Ureter (tissue), 1 donor: Measurements from ENCODE around the gene MRPS18B. TPM values are rescaled to one million over a fixed set of nuclear protein-coding genes. Genes with fewer than 3 reads are reported as not detected.
A peak's percentile ranks its signal among the peaks of the same experiment; 100 is the strongest.

Experiments
- DNase-seq: peaks from one replicate; pipeline ENCODE4 v3.0.0-alpha.2; 2020; ENCODE audit warnings: low spot score
- total RNA-seq: library from RNA; stranded (reverse); gene quantifications from one replicate; pipeline ENCODE4 v1.2.4, GENCODE V29; 2023
- donor health status: DM: yes; HTN: yes; CAD: no.

Gene MRPS18B
- total RNA-seq, result 56.0 TPM

DNA sequence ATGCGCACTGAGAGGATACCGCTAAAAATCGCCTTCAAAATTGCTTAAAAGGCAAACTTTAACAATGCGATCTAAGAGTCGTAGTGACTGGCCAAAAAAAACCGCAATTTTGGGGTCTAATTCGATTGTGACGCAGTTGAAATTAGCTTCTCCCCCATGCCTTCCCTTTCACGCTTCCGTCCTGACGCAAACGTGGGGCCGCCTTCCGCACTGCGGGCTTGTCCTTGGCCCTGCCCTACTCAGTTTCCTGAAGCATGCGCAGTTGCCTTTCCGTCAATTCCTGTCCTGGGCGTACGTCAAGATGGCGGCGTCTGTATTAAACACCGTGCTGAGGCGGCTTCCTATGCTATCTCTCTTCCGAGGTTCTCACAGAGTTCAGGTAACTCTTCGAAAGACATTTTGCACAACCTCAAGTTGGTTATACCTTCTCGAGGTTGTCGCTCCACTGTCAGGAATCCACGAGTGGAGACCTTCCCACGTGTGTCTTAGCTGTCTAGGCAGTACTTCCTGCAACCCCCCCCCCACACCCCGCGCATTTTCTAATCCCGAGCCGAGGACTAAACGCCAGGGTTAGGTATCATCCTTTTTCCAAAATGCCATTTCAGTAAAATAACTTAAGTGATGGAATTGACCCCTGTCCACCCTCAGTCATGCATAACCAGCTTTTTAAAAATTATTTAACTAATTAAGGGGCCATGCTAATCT lies at the start of gene MRPS18B:
Gene MRPS18B, plus strand, starts transcription at position 276 of the 705 bp plus-strand sequence. Its CDS starts 26 bp downstream, at position 302.
- peak; percentile 99 for DNase-seq

- no peak for DNase-seq
Measured at GRCh38 chr6:30568245-30568644, 49.4 kb upstream of the MRPS18B start.

- DNase-seq, result no peak
Measured at GRCh38 chr6:30570263-30570662, 47.4 kb upstream of the MRPS18B start.

DNA sequence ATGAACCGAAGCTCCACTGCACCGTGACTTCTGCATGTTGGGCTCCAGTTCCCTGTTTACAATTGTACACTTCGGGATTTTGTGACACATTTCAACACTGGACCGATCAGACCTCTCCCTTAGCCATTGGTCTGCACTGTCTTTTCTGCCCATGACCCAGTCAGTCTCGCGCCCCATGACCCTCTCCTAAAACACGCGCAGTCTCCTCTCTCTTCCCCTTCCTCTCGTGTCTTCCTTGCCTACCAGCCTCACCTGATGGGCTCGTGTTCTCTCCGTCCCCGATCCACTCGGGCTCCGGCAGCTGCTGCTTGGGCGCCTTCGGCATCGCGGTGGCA lies 46.9 kb upstream of the MRPS18B start:
- no peak for DNase-seq

DNA sequence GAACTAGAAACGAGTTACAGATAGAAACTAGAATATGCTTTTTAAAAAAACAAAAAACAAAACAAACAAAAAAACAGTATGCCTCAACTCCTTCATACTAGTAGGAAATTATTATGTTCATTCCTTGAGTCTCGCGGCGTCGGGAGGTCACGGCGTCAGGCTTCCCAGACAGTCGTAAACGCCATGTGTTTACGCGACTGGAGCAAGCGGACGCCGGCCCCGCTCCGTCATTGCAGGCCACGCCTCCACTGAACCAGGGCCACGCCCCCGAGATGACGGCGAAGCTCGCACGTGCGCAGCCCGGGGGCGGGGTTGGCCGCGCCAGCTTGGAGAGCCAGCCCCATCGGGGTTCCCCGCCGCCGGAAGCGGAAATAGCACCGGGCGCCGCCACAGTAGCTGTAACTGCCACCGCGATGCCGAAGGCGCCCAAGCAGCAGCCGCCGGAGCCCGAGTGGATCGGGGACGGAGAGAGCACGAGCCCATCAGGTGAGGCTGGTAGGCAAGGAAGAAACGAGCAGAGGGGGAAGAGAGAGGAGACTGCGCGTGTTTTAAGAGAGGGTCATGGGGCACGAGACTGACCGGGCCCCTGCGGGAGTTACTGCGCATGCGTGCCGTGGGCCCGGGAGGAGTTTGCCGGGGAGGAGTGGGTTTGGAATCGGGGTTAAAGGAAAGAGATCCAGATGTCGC lies 46.4 kb upstream of the MRPS18B start, which contains the start of gene ABCF1:
Gene ABCF1, plus strand, starts transcription at position 368 of the 687 bp plus-strand sequence. Its CDS starts 46 bp downstream, at position 414.
- peak; percentile 98 for DNase-seq

- no peak for DNase-seq
Measured at GRCh38 chr6:30571762-30572082, 45.9 kb upstream of the MRPS18B start.

DNA sequence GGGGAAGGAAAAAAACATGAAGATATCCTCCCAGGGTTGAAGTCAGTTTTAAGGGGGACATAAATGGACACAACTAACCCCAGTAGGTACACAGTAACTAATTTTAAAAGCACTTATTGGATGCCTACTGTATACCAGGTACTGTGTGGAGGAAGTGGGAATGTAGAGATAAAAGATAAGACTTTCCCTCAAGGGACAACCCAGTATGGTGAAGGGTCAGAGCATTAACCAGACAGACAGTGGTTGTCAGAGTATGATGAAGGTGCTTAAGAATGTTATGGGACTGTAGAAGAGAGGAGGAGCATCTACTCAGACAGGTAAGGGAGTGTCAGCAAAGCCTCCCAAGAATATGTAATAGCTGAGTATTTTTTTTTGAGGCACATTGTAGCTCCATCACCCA lies 45.5 kb upstream of the MRPS18B start:
- no peak for DNase-seq

GRCh38 chr6:30573113-30573512 lies 44.5 kb upstream of the MRPS18B start:
- no peak for DNase-seq

DNA sequence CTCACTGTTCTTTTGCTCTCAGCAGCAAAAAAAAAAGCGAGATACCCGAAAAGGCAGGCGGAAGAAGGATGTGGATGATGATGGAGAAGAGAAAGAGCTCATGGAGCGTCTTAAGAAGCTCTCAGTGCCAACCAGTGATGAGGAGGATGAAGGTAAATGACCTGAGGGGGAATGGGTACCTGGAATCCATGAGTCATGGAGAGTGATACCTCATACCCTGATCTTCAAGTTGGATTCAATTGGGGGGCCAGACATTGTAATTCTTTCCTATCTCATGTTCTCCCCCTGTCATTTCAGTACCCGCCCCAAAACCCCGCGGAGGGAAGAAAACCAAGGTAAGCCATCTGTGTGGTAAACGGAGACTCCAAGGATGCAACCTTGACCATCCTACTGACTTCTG lies 39.6 kb upstream of the MRPS18B start:
- no peak for DNase-seq

GRCh38 chr6:30583921-30584320 lies 33.7 kb upstream of the MRPS18B start:
- DNase-seq, result no peak

GRCh38 chr6:30589754-30590358 lies 27.8 kb upstream of the MRPS18B start:
- DNase-seq, result no peak

- DNase-seq, result no peak
Measured at GRCh38 chr6:30590509-30590908, 27.1 kb upstream of the MRPS18B start.

GRCh38 chr6:30591008-30591407 lies 26.6 kb upstream of the MRPS18B start:
- peak; percentile 75 for DNase-seq

DNA sequence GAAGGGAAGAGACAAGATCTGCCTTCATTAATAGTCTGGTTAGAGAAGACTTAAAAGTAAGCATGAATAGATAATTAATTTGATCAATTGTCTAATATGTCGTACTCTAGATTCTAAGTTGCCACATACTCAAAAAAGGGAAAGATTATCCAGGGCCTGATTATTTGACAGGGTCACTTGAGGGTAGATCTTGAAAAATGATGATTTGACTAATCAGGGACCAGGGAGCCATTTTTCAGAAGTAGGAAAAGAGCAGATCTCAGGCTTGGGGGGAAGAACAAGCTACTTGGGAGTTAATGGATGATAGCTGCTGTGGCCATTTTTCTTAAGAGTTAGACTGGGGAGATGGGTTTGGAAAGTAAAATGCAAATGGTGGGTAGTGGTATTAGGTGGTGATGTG lies 25.4 kb upstream of the MRPS18B start:
- no peak for DNase-seq

DNA sequence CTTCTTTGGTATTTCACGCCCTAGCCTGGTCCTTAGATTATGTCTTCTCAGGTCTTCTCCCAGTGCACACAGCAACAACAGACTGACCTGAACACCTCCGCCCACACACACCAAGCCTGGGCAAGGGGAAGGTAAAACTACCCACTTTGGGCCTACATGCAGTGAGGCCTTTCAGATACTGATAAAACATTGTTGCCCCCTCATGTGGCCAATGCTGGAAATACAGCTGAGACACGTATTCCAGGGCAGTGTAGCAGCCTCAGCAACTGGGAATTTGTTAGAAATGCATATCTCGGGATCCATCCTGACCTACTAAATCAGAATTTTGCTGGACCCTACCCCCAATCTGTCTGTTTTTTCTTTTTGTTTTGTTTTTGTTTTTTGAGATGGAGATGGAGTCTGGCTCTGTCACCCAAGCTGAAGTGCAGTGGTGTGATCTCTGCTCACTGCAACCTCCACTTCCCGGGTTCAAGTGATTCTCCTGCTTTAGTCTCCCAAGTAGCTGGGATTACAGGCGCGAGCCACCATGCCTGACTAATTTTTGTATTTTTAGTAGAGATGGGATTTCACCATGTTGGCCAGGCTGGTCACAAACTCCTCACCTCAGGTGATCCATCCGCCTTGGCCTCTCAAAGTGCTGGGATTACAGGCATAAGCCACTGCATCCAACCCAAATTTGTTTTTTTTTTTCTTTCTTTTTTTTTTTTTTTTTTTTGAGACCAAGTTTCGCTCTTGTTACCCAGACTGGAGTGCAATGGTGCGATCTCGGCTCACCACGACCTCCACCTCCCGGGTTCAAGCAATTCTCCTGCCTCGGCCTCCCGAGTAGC lies 20.1 kb upstream of the MRPS18B start:
- peak; percentile 83 for DNase-seq

DNA sequence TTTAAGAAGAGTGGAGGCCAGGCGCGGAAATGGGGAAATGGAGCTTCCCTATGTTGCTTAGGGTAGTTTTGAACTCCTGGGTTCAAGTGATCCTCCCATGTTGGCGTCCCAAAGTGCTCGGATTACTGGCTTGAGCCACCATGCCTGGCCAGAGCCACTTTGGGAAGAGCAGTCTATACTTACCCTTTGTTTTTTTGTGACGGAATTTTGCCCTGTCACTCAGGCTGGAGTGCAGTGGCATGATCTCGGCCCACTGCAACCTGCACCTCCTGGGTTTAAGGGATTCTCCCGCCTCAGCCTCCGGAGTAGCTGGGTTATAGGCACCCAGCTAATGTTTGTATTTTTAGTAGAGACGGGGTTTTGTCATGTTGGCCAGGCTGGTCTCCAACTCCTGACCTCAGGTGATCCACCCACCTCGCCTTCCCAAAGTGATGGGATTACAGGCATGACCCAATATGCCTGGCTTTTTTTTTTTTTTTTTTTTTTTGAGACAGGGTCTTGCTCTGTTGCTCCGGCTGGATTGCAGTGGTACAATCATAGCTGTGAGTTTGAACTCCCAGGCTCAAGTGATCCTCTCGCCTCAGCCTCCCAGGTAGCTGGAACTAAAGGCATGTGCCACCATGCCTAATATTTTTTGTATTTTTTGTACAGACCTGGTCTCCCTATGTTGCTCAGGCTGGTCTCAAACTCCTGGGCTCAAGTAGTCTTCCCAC lies 18.6 kb upstream of the MRPS18B start:
- DNase-seq, result no peak

DNA sequence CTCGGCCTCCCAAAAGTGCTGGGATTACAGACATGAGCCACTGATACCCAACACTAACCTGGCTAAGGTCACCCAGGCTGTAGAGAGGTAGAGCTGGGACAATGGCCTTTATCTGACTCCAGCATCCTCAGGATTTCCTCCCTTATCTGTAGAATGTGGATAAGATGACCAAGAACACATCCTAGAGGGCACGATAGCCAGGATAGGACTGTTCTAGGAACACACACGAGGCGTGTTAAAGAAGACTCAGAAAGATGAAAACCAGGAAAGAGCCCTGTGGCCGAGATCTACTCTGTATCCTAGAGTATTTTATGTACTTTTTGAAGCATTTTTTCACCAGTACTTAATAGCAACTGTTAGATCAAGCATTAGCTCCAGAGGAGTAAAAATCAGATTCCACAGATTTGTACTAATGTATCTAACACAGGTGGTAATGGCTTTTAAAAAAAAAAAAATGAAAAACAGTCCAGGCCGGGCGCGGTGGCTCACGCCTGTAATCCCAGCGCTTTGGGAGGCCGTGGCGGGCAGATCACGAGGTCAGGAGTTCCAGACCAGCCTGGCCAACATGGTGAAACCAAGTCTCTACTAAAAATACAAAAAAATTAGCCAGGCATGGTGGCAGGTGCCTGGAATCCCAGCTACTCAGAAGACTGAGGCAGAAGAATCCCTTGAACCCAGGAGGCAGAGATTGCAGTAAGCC lies 17.9 kb upstream of the MRPS18B start:
- DNase-seq, result no peak

DNA sequence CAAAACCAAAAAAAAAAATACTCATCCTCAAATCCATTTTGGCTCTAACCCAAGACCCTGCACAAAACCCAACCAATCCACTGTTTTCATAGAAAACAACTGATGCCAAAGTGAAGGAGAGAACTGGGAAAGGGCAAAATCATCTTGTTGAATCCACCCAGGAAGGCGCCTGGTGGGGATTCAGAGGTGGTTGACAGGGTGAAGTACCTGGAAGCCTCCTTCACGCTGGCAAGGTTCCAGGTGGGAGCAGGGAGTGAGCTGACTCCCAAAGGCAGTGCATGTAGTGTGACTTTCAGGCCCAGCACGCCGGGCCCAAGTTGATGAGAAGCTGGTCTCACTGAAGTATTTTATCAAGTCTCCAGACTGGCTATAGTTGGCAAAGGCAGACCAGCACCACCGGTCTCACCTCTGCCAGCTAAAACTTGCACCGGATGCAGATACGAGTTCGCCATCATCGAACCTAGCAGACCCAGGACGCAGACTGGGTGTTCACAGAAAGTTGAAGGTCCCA lies 17.1 kb upstream of the MRPS18B start:
- no peak for DNase-seq

DNA sequence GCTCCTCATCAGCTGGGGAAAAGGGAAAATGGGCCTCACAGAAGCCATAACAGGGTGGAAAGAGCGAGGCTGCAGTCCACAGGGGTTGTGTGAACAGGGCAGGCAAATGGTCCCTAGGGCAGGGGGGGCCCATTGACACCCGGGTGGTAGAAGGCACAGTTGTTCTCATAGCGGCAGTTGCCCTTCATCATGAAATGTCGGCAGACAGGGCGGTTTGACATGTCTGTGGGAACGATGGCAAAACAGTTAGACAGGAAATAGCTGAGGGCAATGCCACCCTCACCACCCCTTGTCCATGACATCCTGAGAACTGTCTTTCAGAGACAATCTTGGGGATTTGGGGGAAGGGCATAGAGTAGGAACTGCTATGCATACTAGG lies 16.2 kb upstream of the MRPS18B start:
- no peak for DNase-seq

DNA sequence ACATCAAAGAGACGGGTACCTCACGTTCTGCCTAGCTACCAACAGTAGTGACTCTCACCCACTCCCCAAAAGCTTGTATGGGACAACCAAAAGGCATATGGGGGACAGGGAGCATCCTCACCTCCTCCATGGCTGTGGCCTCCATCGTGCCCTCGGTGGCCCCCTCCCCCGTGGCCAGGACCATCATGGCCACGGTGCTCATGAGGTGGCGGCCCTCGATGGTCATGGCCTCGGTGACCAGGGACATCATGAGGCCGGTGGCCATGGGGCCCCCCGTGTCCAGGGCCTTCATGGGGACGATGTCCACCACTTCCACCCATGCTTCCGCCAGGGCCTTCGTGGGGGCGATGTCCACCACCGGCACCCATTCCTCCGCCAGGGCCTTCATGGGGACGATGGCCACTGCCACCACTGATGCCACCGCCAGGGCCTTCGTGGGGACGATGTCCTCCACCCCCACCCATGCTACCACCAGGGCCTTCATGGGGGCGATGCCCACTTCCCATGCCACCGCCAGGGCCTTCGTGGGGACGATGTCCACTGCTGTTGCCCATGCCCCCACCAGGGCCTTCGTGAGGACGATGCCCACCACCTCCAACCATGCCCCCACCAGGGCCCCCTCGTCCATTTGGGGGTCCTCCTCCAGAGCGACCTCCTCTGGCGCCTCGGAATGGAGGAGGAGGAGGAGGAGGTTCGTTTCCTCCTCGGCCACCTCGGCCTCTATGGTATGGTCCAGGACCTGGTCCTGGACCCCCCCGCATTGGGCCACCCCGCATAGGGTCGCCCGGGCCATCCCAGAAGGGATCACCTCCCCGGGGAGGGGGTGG lies 15.6 kb upstream of the MRPS18B start:
- DNase-seq, result no peak
